ENCODE data around the gene TULP4. TPM values are rescaled to one million over a fixed set of nuclear protein-coding genes. Genes with fewer than 3 reads are reported as not detected.

TULP4 gene
- polyA plus RNA-seq, 3 donors = 6.5 to 10.6 (median 7.9) TPM

DNA sequence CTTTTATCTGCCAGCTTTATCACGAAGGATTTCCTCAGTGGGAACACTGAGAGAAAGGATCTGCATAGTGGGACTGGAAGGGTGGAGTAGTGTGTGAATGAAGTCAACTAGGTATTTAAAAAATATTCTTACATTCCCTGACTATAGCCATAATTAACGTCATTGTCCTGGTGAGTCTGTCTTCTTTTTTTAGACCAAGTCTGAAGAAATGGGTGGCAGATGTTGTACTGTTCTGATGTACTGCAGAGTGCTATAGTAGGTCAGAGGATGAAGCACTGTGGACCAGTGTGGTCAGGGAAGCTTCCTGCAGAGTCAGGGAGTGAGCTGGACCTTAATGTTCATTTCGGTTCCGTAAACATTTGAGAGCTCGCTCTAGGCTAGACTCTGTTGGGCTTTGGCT is 11.9 kb downstream of the TULP4 start:
- WGBS (ENCODE audit: insufficient coverage) = 96% methylated on average over 3 of the region's 5 CpGs
- intact Hi-C loops (cut with micrococcal nuclease) = no loop called here
- H3K4me2 ChIP-seq (replicated peaks; ENCODE audit: extremely low read depth, low read length, poor library complexity, severe bottlenecking) = no peak overlapping the region

GRCh38 chr6:158327211-158327610 is 14.9 kb downstream of the TULP4 start:
- Histone ChIP-seq H3K9me3 (replicated peaks in 1 of 2; ENCODE audit: control insufficient read depth in 1 of 2, insufficient read depth in 1 of 2, low read length in 2 of 2) (peaks cover under 1% of the 10 kb centered on the region in 2 donors), H3K79me2 (ENCODE audit: insufficient read depth, low read length) (peaks cover 43% of the 10 kb centered on the region), H3K27ac (ENCODE audit: low read depth in 1 of 2, low read length in 2 of 2) (no peak overlapping the region), H2AFZ (ENCODE audit: insufficient read depth, low read depth, low read length, poor library complexity, severe bottlenecking) (no peak overlapping the region), H3K4me3 (replicated peaks in 1 of 3; ENCODE audit: low read depth in 2 of 3, low read length in 3 of 3) (no peak overlapping the region), H3K4me2 (replicated peaks; ENCODE audit: extremely low read depth, low read length, poor library complexity, severe bottlenecking) (no peak overlapping the region), H4K20me1 (ENCODE audit: insufficient read depth, low read length) (peaks cover 40% of the 10 kb centered on the region), H3K27me3 (ENCODE audit: control insufficient read depth in 2 of 2, insufficient read depth in 2 of 2, low read length in 2 of 2) (no peaks in the 10 kb centered on the region), H3K9ac (ENCODE audit: insufficient read depth, low read length, poor library complexity, severe bottlenecking) (no peak overlapping the region), H3K4me1 (ENCODE audit: control insufficient read depth in 1 of 2, insufficient read depth in 2 of 2, low read length in 2 of 2) (peaks cover 17 to 28% of the 10 kb centered on the region in 2 donors), H3K36me3 (replicated peaks in 1 of 2; ENCODE audit: control insufficient read depth in 1 of 2, insufficient read depth in 2 of 2, low read length in 2 of 2) (no peaks in the 10 kb centered on the region)
- TF ChIP-seq, protein P1, sequence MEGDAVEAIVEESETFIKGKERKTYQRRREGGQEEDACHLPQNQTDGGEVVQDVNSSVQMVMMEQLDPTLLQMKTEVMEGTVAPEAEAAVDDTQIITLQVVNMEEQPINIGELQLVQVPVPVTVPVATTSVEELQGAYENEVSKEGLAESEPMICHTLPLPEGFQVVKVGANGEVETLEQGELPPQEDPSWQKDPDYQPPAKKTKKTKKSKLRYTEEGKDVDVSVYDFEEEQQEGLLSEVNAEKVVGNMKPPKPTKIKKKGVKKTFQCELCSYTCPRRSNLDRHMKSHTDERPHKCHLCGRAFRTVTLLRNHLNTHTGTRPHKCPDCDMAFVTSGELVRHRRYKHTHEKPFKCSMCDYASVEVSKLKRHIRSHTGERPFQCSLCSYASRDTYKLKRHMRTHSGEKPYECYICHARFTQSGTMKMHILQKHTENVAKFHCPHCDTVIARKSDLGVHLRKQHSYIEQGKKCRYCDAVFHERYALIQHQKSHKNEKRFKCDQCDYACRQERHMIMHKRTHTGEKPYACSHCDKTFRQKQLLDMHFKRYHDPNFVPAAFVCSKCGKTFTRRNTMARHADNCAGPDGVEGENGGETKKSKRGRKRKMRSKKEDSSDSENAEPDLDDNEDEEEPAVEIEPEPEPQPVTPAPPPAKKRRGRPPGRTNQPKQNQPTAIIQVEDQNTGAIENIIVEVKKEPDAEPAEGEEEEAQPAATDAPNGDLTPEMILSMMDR (IDR thresholded peaks at IDR 0.05) = no peak
- intact Hi-C loops (cut with micrococcal nuclease) = no loop called here
- Mint-ChIP-seq H3K27ac (no peak overlapping the region), H3K9me3 (peaks cover 0 to 3% (median 1%) of the 10 kb centered on the region in 7 donors), H3K27me3 (ENCODE audit: low read depth in 3 of 3) (peaks cover 0 to 1% (median 0%) of the 10 kb centered on the region in 3 donors), H3K36me3 (peaks cover under 1 to 4% of the 10 kb centered on the region in 2 donors), H3K4me1 (peaks cover 44% of the 10 kb centered on the region), H3K4me3 (no peak overlapping the region)
- no peak for DNase-seq
- no CpG with 5 or more reads among the region's 1 CpG for WGBS (ENCODE audit: insufficient coverage)

More for the DNA sequence above, 11.9 kb downstream of the TULP4 start:
- H3K9ac ChIP-seq (ENCODE audit: insufficient read depth, low read length, poor library complexity, severe bottlenecking) = no peak overlapping the region
- no peaks in the 10 kb centered on the region for H3K27me3 ChIP-seq (ENCODE audit: control insufficient read depth in 2 of 2, insufficient read depth in 2 of 2, low read length in 2 of 2)
- H3K27ac ChIP-seq (ENCODE audit: low read depth in 1 of 2, low read length in 2 of 2) = no peak overlapping the region
- Mint-ChIP-seq H3K27me3 (ENCODE audit: low read depth in 3 of 3) (no peaks in the 10 kb centered on the region), H3K27ac (no peak overlapping the region), H3K4me3 (no peak overlapping the region), H3K4me1 (peaks cover 54% of the 10 kb centered on the region), H3K9me3 (no peaks in the 10 kb centered on the region), H3K36me3 (peaks cover 11 to 14% of the 10 kb centered on the region in 2 donors)
- TF ChIP-seq, protein P1 (IDR thresholded peaks at IDR 0.05) = no peak
- H3K4me3 ChIP-seq (replicated peaks in 1 of 3; ENCODE audit: low read depth in 2 of 3, low read length in 3 of 3) = no peak overlapping the region
- no peaks in the 10 kb centered on the region for H3K36me3 ChIP-seq (replicated peaks in 1 of 2; ENCODE audit: control insufficient read depth in 1 of 2, insufficient read depth in 2 of 2, low read length in 2 of 2)
- no peak for DNase-seq
- H3K9me3 ChIP-seq (replicated peaks in 1 of 2; ENCODE audit: control insufficient read depth in 1 of 2, insufficient read depth in 1 of 2, low read length in 2 of 2) = no peaks in the 10 kb centered on the region
- peaks cover 51% of the 10 kb centered on the region for H3K79me2 ChIP-seq (ENCODE audit: insufficient read depth, low read length)
- no peak overlapping the region for H2AFZ ChIP-seq (ENCODE audit: insufficient read depth, low read depth, low read length, poor library complexity, severe bottlenecking)
- H3K4me1 ChIP-seq (ENCODE audit: control insufficient read depth in 1 of 2, insufficient read depth in 2 of 2, low read length in 2 of 2) = peaks cover 17 to 32% of the 10 kb centered on the region in 2 donors
- peaks cover 37% of the 10 kb centered on the region for H4K20me1 ChIP-seq (ENCODE audit: insufficient read depth, low read length)
